Endothelial cell of umbilical vein (primary cell): Measurements from ENCODE around the gene LYRM1. TPM values are rescaled to one million over a fixed set of nuclear protein-coding genes. Genes with fewer than 3 reads are reported as not detected.

Experiments
- BruUV-seq: library from RNA; stranded (reverse); fragments of 400-500 nt; replicated peaks from 2 replicates; lab custom pipeline; 2021; lab: Mats Ljungman, UMichigan
- CTCF ChIA-PET: fragments of 300-600, 350-600 bp; sonication (Branson Sonifier 250); formaldehyde crosslinking; loops from one replicate; lab custom pipeline; 2021; ENCODE audit warnings: antibody characterized with exemption, inconsistent platforms; lab: Charles Lee
- POLR2A ChIA-PET: fragments of 300-600, 350-600 bp; sonication (Branson Sonifier 250); formaldehyde crosslinking; loops from one replicate; lab custom pipeline; 2021; ENCODE audit warnings: antibody characterized with exemption, inconsistent platforms; lab: Charles Lee
- DNase-seq: peaks from one replicate; pipeline ENCODE4 v3.0.0-alpha.2; 2011; ENCODE audit warnings: low read depth, low spot score
- FAIRE-seq: peaks from 2 replicates; lab custom pipeline; 2011; peaks lifted over from hg19 to GRCh38; lab: Jason Lieb, UNC
- H2AFZ ChIP-seq: 2 replicates; pipeline ENCODE4 v1.6.0; 2012; ENCODE audit warnings: low read depth, low read length, control low read depth, inconsistent platforms
- H3K27ac ChIP-seq: 2 replicates; pipeline ENCODE4 v1.5.1; 2011; ENCODE audit warnings: low read depth, mild to moderate bottlenecking, control low read depth, low read length, moderate library complexity; ENCODE audit not compliant: insufficient read depth
- H3K27me3 ChIP-seq, 2 experiments: 2 replicates each; pipeline versions ENCODE4 v1.6.0 to v1.6.1; 2011; ENCODE audit warnings: low read length in 2 of 2, mixed read lengths in 1 of 2; ENCODE audit not compliant: control insufficient read depth in 2 of 2, insufficient read depth in 2 of 2
- H3K36me3 ChIP-seq, 2 experiments: 2 replicates in 1 of 2; 3 replicates in 1 of 2; pipeline ENCODE4 v1.5.1; 2011; ENCODE audit warnings: low read length in 2 of 2, mild to moderate bottlenecking in 1 of 2, moderate library complexity in 1 of 2; ENCODE audit not compliant: control insufficient read depth in 2 of 2, insufficient read depth in 2 of 2; ENCODE audit errors: extremely low read depth in 1 of 2
- H3K4me1 ChIP-seq: 3 replicates; pipeline ENCODE4 v1.5.1; 2011; ENCODE audit warnings: mild to moderate bottlenecking, low read length; ENCODE audit not compliant: control insufficient read depth, insufficient read depth; ENCODE audit errors: extremely low read depth
- H3K4me2 ChIP-seq: 2 replicates; pipeline ENCODE4 v1.6.1; 2011; ENCODE audit warnings: low read length, control low read depth, mixed read lengths; ENCODE audit not compliant: insufficient read depth
- H3K4me3 ChIP-seq, 3 experiments: fragments of 200-600 bp in 1 of 3; sonication (generic), shearing (Covaris generic) in 1 of 3; replicated peaks in 1 of 3; 2 replicates each; pipeline ENCODE4 v1.5.1; 2011 to 2016; ENCODE audit warnings: control low read depth in 3 of 3, low read length in 3 of 3, mild to moderate bottlenecking in 2 of 3, inconsistent platforms in 1 of 3, low read depth in 1 of 3, moderate library complexity in 1 of 3; ENCODE audit not compliant: insufficient read depth in 1 of 3
- H3K79me2 ChIP-seq: 2 replicates; pipeline ENCODE4 v1.6.0; 2012; ENCODE audit warnings: low read length, inconsistent platforms; ENCODE audit not compliant: control insufficient read depth, insufficient read depth
- H3K9ac ChIP-seq: replicated peaks from 2 replicates; pipeline ENCODE3; 2011; ENCODE audit warnings: low read length, control low read depth; ENCODE audit not compliant: insufficient read depth; ENCODE audit errors: extremely low read depth
- H3K9me1 ChIP-seq: replicated peaks from 3 replicates; pipeline ENCODE4 v1.6.0; 2011; ENCODE audit warnings: mild to moderate bottlenecking, low read length; ENCODE audit not compliant: control insufficient read depth, insufficient read depth; ENCODE audit errors: extremely low read depth
- H3K9me3 ChIP-seq: replicated peaks from 2 replicates; pipeline ENCODE4 v1.5.1; 2012; ENCODE audit warnings: low read length, inconsistent platforms; ENCODE audit not compliant: control insufficient read depth, insufficient read depth
- H4K20me1 ChIP-seq: replicated peaks from 2 replicates; pipeline ENCODE3; 2011; ENCODE audit warnings: mild to moderate bottlenecking, low read length; ENCODE audit not compliant: control insufficient read depth, insufficient read depth; ENCODE audit errors: extremely low read depth
- CTCF ChIP-seq, 2 donors: IDR thresholded peaks; 1 replicate in 1 of 2; 2 replicates in 1 of 2; pipeline ENCODE4 v1.5.1; 2011; ENCODE audit warnings: low read length in 2 of 2, mild to moderate bottlenecking in 2 of 2, moderate library complexity in 2 of 2, control low read depth in 1 of 2, inconsistent platforms in 1 of 2, low read depth in 1 of 2; ENCODE audit not compliant: insufficient read depth in 1 of 2; ENCODE audit errors: extremely low read depth in 1 of 2
- EZH2 ChIP-seq: IDR thresholded peaks from 2 replicates; pipeline ENCODE4 v1.6.1; 2012; ENCODE audit warnings: borderline replicate concordance, low read depth, mild to moderate bottlenecking, moderate library complexity, low read length, inconsistent platforms; ENCODE audit not compliant: severe bottlenecking
- FOS ChIP-seq: IDR thresholded peaks from 2 replicates; pipeline ENCODE4 v1.6.1; 2011; ENCODE audit warnings: mild to moderate bottlenecking, low read length, moderate library complexity, borderline replicate concordance; ENCODE audit not compliant: insufficient read depth
- GATA2 ChIP-seq: IDR thresholded peaks from 2 replicates; pipeline ENCODE4 v1.7.0; 2011; ENCODE audit warnings: low read depth, mild to moderate bottlenecking, moderate library complexity, mixed read lengths, low read length; ENCODE audit not compliant: insufficient read length, insufficient read depth
- JUN ChIP-seq: IDR thresholded peaks from 2 replicates; pipeline ENCODE4 v1.6.1; 2011; ENCODE audit warnings: borderline replicate concordance, low read depth; ENCODE audit not compliant: insufficient read length, insufficient read depth
- MYC ChIP-seq: IDR thresholded peaks from one replicate; pipeline ENCODE4 v1.6.1; 2011; ENCODE audit warnings: mild to moderate bottlenecking, low read depth, low read length
- POLR2A ChIP-seq: IDR thresholded peaks from 2 replicates; pipeline ENCODE4 v1.6.1; 2012; ENCODE audit warnings: low read depth, mild to moderate bottlenecking, control low read depth, low read length
- POLR2AphosphoS5 ChIP-seq: IDR thresholded peaks from 2 replicates; pipeline ENCODE4 v1.6.1; 2012; ENCODE audit warnings: low read depth, mild to moderate bottlenecking, control low read depth, low read length, moderate library complexity; ENCODE audit not compliant: insufficient read depth
- dilution Hi-C: fragments of 300-500 bp; cut with MboI; formaldehyde crosslinking; loops from one replicate; pipeline ENCODE4 v1.15.0; 2019; ENCODE audit warnings: low sequenced_read_pairs; ENCODE audit not compliant: extremely low pct_ligation_motif_present
- intact Hi-C: fragments of 100-400 bp; cut with micrococcal nuclease; formaldehyde crosslinking; loops from one replicate; pipeline ENCODE4 v1.10.0; 2022
- polyA plus RNA-seq, 4 experiments: library from polyadenylated mRNA; depleted of rRNA in 3 of 4; stranded (reverse) in 3 of 4; unstranded in 1 of 4; fragments of >200 nt; gene quantifications; 2 replicates each; pipeline versions ENCODE4 v1.2.1 to v1.2.3, GENCODE V29; 2011 to 2012; ENCODE audit warnings: missing spikeins in 1 of 4
- total RNA-seq: library from RNA; stranded (reverse); gene quantifications from 2 replicates; pipeline ENCODE4 v1.2.3, GENCODE V29; 2021
- TF ChIP-seq, protein P1 (sequence below): IDR thresholded peaks from 2 replicates; pipeline ENCODE4 v1.6.1; 2011; ENCODE audit not compliant: insufficient read depth, insufficient read length

Gene LYRM1
- total and polyA plus RNA-seq, 2 donors (not counting 3 experiments of a cell fraction or from before 2014, with no cell fraction given): 20.4 to 28.4 TPM

DNA sequence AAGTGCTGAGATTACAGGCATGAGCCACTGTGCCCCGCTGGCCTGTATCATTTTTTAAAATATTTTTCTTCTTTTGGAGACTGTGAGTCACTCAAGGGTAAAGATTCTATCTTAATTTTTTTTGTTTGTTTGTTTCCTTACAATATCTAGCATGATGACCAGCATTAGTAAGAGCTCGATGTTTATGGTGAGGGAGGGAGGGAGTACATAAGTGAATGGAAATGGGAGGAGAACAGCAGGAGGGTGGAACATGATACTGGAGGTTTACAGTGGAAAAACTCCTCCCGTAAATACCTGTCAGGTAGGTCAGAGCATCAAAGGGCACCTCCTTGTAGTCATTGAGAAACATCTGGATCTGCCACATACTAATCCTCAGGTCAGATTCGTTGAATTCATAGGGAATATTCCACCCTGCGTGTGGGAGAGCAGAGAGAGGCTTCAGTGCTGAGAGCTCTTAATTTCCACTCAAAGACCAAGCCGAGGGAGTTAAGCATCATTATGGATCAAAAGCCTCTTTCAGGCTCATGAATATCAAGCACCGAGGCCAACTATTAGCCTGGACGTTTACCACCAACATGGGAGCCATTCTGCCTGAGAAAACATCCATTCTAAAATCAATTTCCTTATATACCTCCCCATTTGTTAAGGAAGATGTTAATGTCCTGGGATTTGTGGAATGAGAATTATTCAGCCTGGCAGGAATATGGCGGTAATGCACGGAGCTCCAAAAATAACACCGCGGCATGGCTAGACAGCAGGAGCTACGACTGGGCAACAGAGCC, 51.8 kb downstream of the LYRM1 start:
- H3K27me3 ChIP-seq: no peaks in the 10 kb centered on the region
- dilution Hi-C loops (no loop called here), intact Hi-C loops (no loop called here)
- H3K4me2 ChIP-seq: no peak overlapping the region
- H2AFZ ChIP-seq: no peak overlapping the region
- ChIA-PET CTCF (no interaction called here), POLR2A (no interaction called here)
- H3K9me3 ChIP-seq: no peaks in the 10 kb centered on the region
- DNase-seq: no peak
- TF ChIP-seq POLR2A (no peak), POLR2AphosphoS5 (no peak), MYC (no peak), GATA2 (no peak), FOS (no peak), EZH2 (no peak), CTCF (IDR thresholded peaks at IDR 0.05; ENCODE audit: extremely low read depth in 1 of 2, insufficient read depth in 1 of 2, low read depth in 1 of 2, low read length in 2 of 2) (no peak), JUN (no peak)
- TF ChIP-seq, protein P1, sequence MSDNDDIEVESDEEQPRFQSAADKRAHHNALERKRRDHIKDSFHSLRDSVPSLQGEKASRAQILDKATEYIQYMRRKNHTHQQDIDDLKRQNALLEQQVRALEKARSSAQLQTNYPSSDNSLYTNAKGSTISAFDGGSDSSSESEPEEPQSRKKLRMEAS: no peak
- H3K4me1 ChIP-seq: no peaks in the 10 kb centered on the region
- no TSS peak for BruUV-seq
- H3K79me2 ChIP-seq: no peaks in the 10 kb centered on the region
- H3K36me3 ChIP-seq: no peaks in the 10 kb centered on the region
- no peak overlapping the region for H3K27ac ChIP-seq
- H4K20me1 ChIP-seq: no peaks in the 10 kb centered on the region
- no peak overlapping the region for H3K9ac ChIP-seq
- no peaks in the 10 kb centered on the region for H3K9me1 ChIP-seq
- H3K4me3 ChIP-seq: no peak overlapping the region
- FAIRE-seq: no peak
